ENCODE data around the gene MLYCD. TPM values are rescaled to one million over a fixed set of nuclear protein-coding genes. Genes with fewer than 3 reads are reported as not detected.
A peak's percentile ranks its signal among the peaks of the same experiment; 100 is the strongest.

The MLYCD gene
- total and polyA plus RNA-seq, 11 donors: 19.4 to 65.3 (median 38.4) TPM

- 49 to 54% (median 50%) methylated on average over 20 to 22 of the region's 22 CpGs for WGBS, 4 donors
- DNase-seq: peak; percentile 77 to 90 (median 86)
- peak in 3 of 4 donors; percentile 9 to 10 (median 9) for ATAC-seq
- Histone ChIP-seq H3K36me3 (peaks cover 0 to 37% (median 16%) of the 10 kb centered on the region in 9 donors), H3K27me3 (no peaks in the 10 kb centered on the region), H3K4me1 (peaks cover 0 to 68% (median 31%) of the 10 kb centered on the region in 12 donors), H3K9me3 (no peaks in the 10 kb centered on the region), H3K4me3 (no peak overlapping the region), H3K27ac (peak overlapping the region in 2 of 12 donors; percentile 85 to 98)
- intact Hi-C loops (cut with DNase I): loop anchor here in 8 of 10 donors (2.0 to 10.0 kb wide), 10 partner anchors 108 to 528 kb away; partner anchors contain the start of gene TAF1C (in 3 of the 8)
- no peak for TF ChIP-seq POLR2A (IDR thresholded peaks at IDR 0.05)
- TF ChIP-seq, protein P1, sequence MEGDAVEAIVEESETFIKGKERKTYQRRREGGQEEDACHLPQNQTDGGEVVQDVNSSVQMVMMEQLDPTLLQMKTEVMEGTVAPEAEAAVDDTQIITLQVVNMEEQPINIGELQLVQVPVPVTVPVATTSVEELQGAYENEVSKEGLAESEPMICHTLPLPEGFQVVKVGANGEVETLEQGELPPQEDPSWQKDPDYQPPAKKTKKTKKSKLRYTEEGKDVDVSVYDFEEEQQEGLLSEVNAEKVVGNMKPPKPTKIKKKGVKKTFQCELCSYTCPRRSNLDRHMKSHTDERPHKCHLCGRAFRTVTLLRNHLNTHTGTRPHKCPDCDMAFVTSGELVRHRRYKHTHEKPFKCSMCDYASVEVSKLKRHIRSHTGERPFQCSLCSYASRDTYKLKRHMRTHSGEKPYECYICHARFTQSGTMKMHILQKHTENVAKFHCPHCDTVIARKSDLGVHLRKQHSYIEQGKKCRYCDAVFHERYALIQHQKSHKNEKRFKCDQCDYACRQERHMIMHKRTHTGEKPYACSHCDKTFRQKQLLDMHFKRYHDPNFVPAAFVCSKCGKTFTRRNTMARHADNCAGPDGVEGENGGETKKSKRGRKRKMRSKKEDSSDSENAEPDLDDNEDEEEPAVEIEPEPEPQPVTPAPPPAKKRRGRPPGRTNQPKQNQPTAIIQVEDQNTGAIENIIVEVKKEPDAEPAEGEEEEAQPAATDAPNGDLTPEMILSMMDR (IDR thresholded peaks at IDR 0.05): peak; percentile 68 to 85 (median 78)
Measured at GRCh38 chr16:83956336-83957289, 57.7 kb downstream of the MLYCD start.

GRCh38 chr16:83957296-83957855 is 58.5 kb downstream of the MLYCD start:
- Histone ChIP-seq H3K27ac (peak overlapping the region in 1 of 12 donors; percentile 82), H3K27me3 (no peaks in the 10 kb centered on the region), H3K4me1 (peaks cover 0 to 65% (median 29%) of the 10 kb centered on the region in 12 donors), H3K36me3 (peaks cover 0 to 45% (median 23%) of the 10 kb centered on the region in 9 donors), H3K4me3 (no peak overlapping the region), H3K9me3 (no peaks in the 10 kb centered on the region)
- 90 to 95% (median 91%) methylated on average over 14 of the region's 14 CpGs for WGBS, 4 donors
- no peak for DNase-seq
- no peak for ATAC-seq
- intact Hi-C loops (cut with DNase I): loop anchor here in 8 of 10 donors (2.0 to 10.0 kb wide), 10 partner anchors 107 to 527 kb away; partner anchors contain the start of gene TAF1C (in 3 of the 8)
- TF ChIP-seq POLR2A (IDR thresholded peaks at IDR 0.05): no peak
- TF ChIP-seq, protein P1 (IDR thresholded peaks at IDR 0.05): no peak

DNA sequence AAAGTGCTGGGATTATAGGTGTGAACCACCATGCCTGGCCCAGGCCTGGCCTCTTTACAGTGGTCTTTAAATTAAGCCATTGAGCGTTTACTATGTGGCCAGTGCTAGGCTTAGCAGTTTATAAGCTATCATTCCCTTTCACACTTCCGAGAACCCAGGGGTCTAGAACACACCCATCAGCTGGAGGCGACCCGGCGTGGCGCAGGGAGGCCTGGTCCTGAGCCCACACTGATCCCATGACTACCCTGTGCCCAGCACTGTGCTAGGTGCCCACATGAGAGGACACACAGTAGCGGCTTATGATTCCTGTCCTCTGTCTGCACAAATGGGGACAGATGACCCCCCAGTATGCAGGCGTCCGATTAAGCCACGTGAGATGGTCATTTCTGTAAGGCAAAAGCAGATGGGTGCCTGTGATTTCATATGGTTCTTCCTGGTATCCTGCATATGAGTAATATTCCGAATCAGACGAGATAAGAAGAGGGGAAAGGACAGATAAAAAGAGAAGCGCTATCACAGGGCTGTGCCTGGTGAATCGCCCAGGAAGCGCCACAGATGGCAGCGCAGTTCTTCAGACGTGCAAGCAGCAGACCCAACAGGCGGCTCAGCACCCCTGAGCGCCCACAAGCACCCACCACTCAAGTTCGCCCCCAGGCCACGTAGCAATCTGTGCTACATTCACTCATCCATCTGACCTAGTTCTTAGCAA is 59.4 kb downstream of the MLYCD start:
- H3K4me1 ChIP-seq: peaks cover 0 to 59% (median 26%) of the 10 kb centered on the region in 12 donors
- H3K27ac ChIP-seq: peak overlapping the region in 10 of 12 donors; percentile 26 to 82 (median 60)
- WGBS, 4 donors: 73 to 79% (median 76%) methylated on average over 20 to 21 of the region's 21 CpGs

More for the DNA sequence above, 59.4 kb downstream of the MLYCD start:
- DNase-seq (no peak), ATAC-seq (no peak)
- no peak overlapping the region for H3K4me3 ChIP-seq
- no peaks in the 10 kb centered on the region for H3K9me3 ChIP-seq
- TF ChIP-seq, protein P1 (IDR thresholded peaks at IDR 0.05): no peak
- no peak for TF ChIP-seq POLR2A (IDR thresholded peaks at IDR 0.05)
- H3K36me3 ChIP-seq: peaks cover 0 to 53% (median 26%) of the 10 kb centered on the region in 9 donors
- no peaks in the 10 kb centered on the region for H3K27me3 ChIP-seq
- intact Hi-C loops (cut with DNase I): loop anchor here in 8 of 10 donors (1.0 to 10.0 kb wide), 10 partner anchors 104 to 527 kb away; partner anchors contain the start of gene TAF1C (in 3 of the 8)
